Subcutaneous abdominal adipose tissue (tissue), 5 donors: ENCODE data around the gene MIGA2.
A peak's percentile ranks its signal among the peaks of the same experiment; 100 is the strongest.
"Not testable (repeated sequence)": the region's sequence is repeated elsewhere in the genome, so short reads cannot be mapped to it uniquely, and the experiment has no call there.

Source experiments
- H3K27ac ChIP-seq: one replicate; pipeline ENCODE4 v1.7.0; 2013; ENCODE audit warnings: low read depth, mild to moderate bottlenecking, inconsistent platforms, low read length, moderate library complexity
- H3K27me3 ChIP-seq, 5 donors: one replicate each; pipeline ENCODE4 v1.7.0; 2013; ENCODE audit warnings: low read length in 5 of 5, inconsistent platforms in 1 of 5; ENCODE audit not compliant: control insufficient read depth in 5 of 5, insufficient read depth in 4 of 5
- H3K36me3 ChIP-seq, 5 donors: one replicate each; pipeline ENCODE4 v1.7.0; 2013; ENCODE audit warnings: low read length in 5 of 5; ENCODE audit not compliant: control insufficient read depth in 5 of 5, insufficient read depth in 5 of 5
- H3K4me1 ChIP-seq, 5 donors: one replicate each; pipeline ENCODE4 v1.7.0; 2013; ENCODE audit warnings: low read length in 5 of 5, mild to moderate bottlenecking in 3 of 5, moderate library complexity in 1 of 5; ENCODE audit not compliant: control insufficient read depth in 5 of 5, insufficient read depth in 5 of 5
- H3K4me3 ChIP-seq, 5 donors: one replicate each; pipeline ENCODE4 v1.7.0; 2013; ENCODE audit warnings: low read length in 5 of 5, low read depth in 1 of 5
- H3K9ac ChIP-seq, 5 donors: one replicate each; pipeline ENCODE4 v1.7.0; 2013; ENCODE audit warnings: low read length in 5 of 5, mild to moderate bottlenecking in 4 of 5, moderate library complexity in 3 of 5
- H3K9me3 ChIP-seq, 5 donors: one replicate each; pipeline ENCODE4 v1.7.0; 2013; ENCODE audit warnings: low read length in 5 of 5; ENCODE audit not compliant: control insufficient read depth in 5 of 5
- donor health status: healthy.
- donor health status: healthy.
- donor health status: healthy.
- donor health status: healthy.
- donor health status: healthy.

The MIGA2 gene

DNA sequence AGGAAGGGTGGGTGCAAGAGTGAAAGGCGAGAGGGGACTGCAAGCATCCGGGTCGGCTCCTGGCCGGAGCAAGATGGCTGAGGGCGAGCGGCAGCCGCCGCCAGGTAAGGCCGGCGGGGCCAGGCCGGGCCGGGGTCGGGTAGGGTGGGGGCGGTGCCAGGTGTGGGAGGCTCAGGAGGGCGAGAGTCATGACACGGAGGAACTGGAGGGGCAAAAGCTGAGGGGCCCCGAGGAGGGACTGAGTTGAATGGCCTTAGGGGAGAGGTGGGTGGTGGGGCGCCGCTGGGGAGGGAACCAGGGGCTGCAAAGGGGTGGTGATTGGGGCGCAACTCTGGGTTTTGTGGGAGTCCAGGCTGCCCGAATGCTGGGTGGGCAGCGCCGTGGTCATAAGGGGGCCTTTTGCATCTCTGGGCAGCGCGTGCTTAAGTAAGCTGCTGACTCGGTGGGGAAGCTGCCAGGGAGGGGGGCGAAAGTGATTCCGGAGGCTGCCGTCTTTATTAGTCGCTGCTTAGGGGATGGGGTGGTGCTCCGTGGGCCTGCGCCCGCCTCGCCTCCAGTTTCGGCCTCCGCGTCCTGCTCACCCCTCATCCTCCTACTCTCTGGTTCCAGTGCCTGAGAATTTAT is 75.2 kb downstream of the MIGA2 start:
- H3K4me3 ChIP-seq: peak overlapping the region; percentile 72 to 94 (median 88)
- H3K27ac ChIP-seq: peak overlapping the region; percentile 96
- peaks cover 0 to 14% (median 11%) of the 10 kb centered on the region in 5 donors for H3K36me3 ChIP-seq
- H3K9ac ChIP-seq: peak overlapping the region in 4 of 5 donors; percentile 76 to 88 (median 84)
- H3K27me3 ChIP-seq: no peaks in the 10 kb centered on the region
- peaks cover 3 to 42% (median 30%) of the 10 kb centered on the region in 5 donors for H3K4me1 ChIP-seq
- H3K9me3 ChIP-seq: no peaks in the 10 kb centered on the region

DNA sequence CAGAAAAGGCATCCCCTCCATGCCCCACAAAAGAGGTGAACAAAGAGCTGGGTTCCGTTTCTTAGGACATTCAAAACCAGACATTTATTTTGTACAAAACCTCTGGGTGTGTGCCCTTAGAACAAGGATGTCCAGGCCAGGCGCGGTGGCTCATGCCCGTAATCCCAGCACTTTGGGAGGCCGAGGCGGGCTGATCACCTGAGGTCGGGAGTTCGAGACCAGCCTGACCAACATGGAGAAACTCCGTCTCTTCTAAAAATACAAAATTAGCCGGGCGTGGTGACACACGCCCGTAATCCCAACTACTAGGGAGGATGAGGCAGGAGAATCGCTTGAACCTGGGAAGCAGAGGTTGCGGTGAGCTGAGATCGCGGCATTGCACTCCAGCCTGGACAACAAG is 76.1 kb downstream of the MIGA2 start:
- not testable (repeated sequence) for H3K27ac ChIP-seq
- peaks cover 3 to 42% (median 30%) of the 10 kb centered on the region in 5 donors for H3K4me1 ChIP-seq

DNA sequence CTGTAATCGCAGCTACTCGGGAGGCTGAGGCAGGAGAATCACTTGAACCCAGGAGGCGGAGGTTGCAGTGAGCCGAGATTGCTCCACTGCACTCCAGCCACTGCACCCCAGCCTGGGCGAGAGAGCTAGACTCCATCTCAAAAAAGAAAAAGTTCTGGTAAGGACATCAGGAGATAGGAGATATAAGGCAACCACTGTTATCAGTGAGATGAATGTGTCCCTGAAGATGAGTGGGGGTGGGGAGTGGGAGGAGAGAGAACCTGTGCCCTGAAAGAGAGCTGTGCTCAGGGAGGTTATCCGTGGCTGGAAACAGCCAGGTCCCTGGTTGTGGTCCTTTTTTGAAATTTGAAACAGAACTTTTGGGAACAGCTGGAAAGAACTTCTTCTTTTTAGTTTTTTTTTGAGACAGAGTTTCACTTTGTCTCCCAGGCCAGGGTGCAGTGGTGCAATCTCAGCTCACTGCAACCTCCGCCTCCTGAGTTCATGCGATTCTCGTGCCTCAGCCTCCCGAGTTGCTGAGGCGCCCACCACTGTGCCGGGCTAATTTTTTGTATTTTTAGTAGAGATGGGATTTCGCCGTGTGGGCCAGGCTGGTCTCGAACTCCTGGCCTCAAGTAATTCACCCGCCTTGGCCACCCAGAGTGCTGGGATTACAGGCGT is 77.3 kb downstream of the MIGA2 start:
- H3K27me3 ChIP-seq: no peaks in the 10 kb centered on the region
- no peak overlapping the region for H3K27ac ChIP-seq
- H3K9me3 ChIP-seq: no peaks in the 10 kb centered on the region
- no peak overlapping the region for H3K9ac ChIP-seq
- H3K4me3 ChIP-seq: no peak overlapping the region
- no peaks in the 10 kb centered on the region for H3K36me3 ChIP-seq
- peaks cover 3 to 38% (median 27%) of the 10 kb centered on the region in 5 donors for H3K4me1 ChIP-seq

More for the DNA sequence above, 76.1 kb downstream of the MIGA2 start:
- Histone ChIP-seq H3K4me3 (peak overlapping the region in 4 of 5 donors; percentile 72 to 94 (median 88)), H3K9ac (peak overlapping the region in 1 of 5 donors; percentile 88)
- H3K36me3 ChIP-seq, H3K9me3 ChIP-seq, H3K27me3 ChIP-seq: not testable (repeated sequence)

DNA sequence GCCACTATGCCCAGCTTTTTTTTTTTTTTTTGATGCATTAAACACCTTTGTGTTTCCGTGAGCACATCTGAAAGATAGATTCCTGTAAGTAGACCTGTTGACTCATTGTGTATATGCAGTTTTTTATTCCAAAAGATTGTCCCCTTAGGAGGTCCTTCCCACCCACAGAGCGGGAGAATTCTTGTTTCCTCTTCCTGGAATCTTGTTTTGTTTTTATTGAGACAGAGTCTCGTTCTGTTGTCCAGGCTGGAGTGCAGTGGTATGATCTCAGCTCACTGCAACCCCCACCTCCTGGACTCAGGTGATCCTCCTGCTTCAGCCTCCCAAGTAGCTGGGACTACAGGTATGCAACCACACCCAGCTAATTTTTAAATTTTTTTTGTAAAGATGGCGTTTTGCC is 82.4 kb downstream of the MIGA2 start:
- H3K4me1 ChIP-seq: peaks cover 0 to 13% (median 11%) of the 10 kb centered on the region in 5 donors

DNA sequence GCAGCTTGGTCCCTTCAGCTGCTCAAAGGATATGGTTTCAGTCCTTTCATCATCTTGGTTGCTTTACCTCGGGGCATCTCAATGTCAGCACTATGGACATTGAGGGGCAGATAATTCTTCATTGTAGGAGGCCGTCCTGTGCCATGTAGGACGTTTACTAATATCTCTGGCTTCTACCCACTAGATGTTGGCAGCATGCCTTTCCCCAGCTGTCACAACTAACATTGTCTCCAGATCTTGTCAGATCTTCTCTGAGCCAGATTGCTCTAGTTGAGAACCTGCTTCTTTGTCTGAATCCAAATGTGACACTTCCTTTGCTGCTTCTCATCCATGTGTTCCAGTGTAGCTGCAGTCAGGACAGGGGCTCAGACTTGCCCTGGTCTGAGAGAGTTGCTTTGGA is 85.1 kb downstream of the MIGA2 start:
- Histone ChIP-seq H3K4me1 (peaks cover 0 to 16% (median 8%) of the 10 kb centered on the region in 5 donors), H3K4me3 (no peak overlapping the region), H3K36me3 (peaks cover 0 to 46% (median 30%) of the 10 kb centered on the region in 5 donors), H3K27ac (no peak overlapping the region), H3K27me3 (no peaks in the 10 kb centered on the region), H3K9ac (peak overlapping the region in 2 of 5 donors; percentile 32 to 41), H3K9me3 (no peaks in the 10 kb centered on the region)

More for the DNA sequence above, 82.4 kb downstream of the MIGA2 start:
- Histone ChIP-seq H3K4me3 (no peak overlapping the region), H3K27ac (no peak overlapping the region), H3K36me3 (peaks cover 0 to 29% (median 23%) of the 10 kb centered on the region in 5 donors), H3K9me3 (no peaks in the 10 kb centered on the region), H3K27me3 (no peaks in the 10 kb centered on the region), H3K9ac (no peak overlapping the region)
